ENCODE measurements around the gene TNFSF8. TPM values are rescaled to one million over a fixed set of nuclear protein-coding genes. Genes with fewer than 3 reads are reported as not detected.

The TNFSF8 gene
- total RNA-seq, 1 experiment from 2014 or later = 0.20 TPM

- no peak overlapping the region for H3K4me3 Mint-ChIP-seq (ENCODE audit: unreplicated experiment)
- no TSS peak for BruUV-seq (replicated peaks)
- intact Hi-C loops (cut with micrococcal nuclease; ENCODE audit: unreplicated experiment) = no loop called here
Measured at GRCh38 chr9:114880291-114880745, 50.1 kb downstream of the TNFSF8 start.

GRCh38 chr9:114878879-114879564 is 51.4 kb downstream of the TNFSF8 start:
- H3K4me1 Mint-ChIP-seq (ENCODE audit: low read depth, unreplicated experiment) = no peaks in the 10 kb centered on the region
- BruUV-seq (replicated peaks) = no TSS peak
- ChIA-PET CTCF (no interaction called here), POLR2A (no interaction called here)
- no peak for DNase-seq
- H3K4me1 ChIP-seq = 0 out of 2 replicates have a peak, but pooled peaks cover 1% of the 10 kb centered on the region
- H3K36me3 Mint-ChIP-seq (ENCODE audit: insufficient read depth, unreplicated experiment) = no peaks in the 10 kb centered on the region
- H3K36me3 ChIP-seq (ENCODE audit: control insufficient read depth, insufficient read depth, low read length) = no peaks in the 10 kb centered on the region
- no peaks in the 10 kb centered on the region for H3K27me3 Mint-ChIP-seq (ENCODE audit: insufficient read depth, unreplicated experiment)
- no peak overlapping the region for H3K4me3 ChIP-seq (ENCODE audit: low read depth, low read length)
- H3K27me3 ChIP-seq (replicated peaks; ENCODE audit: control insufficient read depth, insufficient read depth, low read length) = no peaks in the 10 kb centered on the region
- peaks cover 9% of the 10 kb centered on the region for H3K9me3 Mint-ChIP-seq (ENCODE audit: unreplicated experiment)
- intact Hi-C loops (cut with micrococcal nuclease; ENCODE audit: unreplicated experiment) = no loop called here
- H3K4me3 Mint-ChIP-seq (ENCODE audit: unreplicated experiment) = no peak overlapping the region
- no peak overlapping the region for H3K27ac Mint-ChIP-seq (ENCODE audit: unreplicated experiment)
- H3K9me3 ChIP-seq = peaks cover 23% of the 10 kb centered on the region
- TF ChIP-seq, protein P1, sequence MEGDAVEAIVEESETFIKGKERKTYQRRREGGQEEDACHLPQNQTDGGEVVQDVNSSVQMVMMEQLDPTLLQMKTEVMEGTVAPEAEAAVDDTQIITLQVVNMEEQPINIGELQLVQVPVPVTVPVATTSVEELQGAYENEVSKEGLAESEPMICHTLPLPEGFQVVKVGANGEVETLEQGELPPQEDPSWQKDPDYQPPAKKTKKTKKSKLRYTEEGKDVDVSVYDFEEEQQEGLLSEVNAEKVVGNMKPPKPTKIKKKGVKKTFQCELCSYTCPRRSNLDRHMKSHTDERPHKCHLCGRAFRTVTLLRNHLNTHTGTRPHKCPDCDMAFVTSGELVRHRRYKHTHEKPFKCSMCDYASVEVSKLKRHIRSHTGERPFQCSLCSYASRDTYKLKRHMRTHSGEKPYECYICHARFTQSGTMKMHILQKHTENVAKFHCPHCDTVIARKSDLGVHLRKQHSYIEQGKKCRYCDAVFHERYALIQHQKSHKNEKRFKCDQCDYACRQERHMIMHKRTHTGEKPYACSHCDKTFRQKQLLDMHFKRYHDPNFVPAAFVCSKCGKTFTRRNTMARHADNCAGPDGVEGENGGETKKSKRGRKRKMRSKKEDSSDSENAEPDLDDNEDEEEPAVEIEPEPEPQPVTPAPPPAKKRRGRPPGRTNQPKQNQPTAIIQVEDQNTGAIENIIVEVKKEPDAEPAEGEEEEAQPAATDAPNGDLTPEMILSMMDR (IDR thresholded peaks at IDR 0.05; ENCODE audit: insufficient read depth in 1 of 2, low read depth in 1 of 2, low read length in 1 of 2, severe bottlenecking in 1 of 2, unreplicated experiment in 1 of 2) = no peak

More at GRCh38 chr9:114880291-114880745, 50.1 kb downstream of the TNFSF8 start:
- Mint-ChIP-seq H3K36me3 (ENCODE audit: insufficient read depth, unreplicated experiment) (no peaks in the 10 kb centered on the region), H3K9me3 (ENCODE audit: unreplicated experiment) (peaks cover 3% of the 10 kb centered on the region), H3K27me3 (ENCODE audit: insufficient read depth, unreplicated experiment) (no peaks in the 10 kb centered on the region), H3K4me1 (ENCODE audit: low read depth, unreplicated experiment) (peaks cover 6% of the 10 kb centered on the region), H3K27ac (ENCODE audit: unreplicated experiment) (no peak overlapping the region)
- H3K4me1 ChIP-seq = peaks cover 14% of the 10 kb centered on the region; the same call in 1 of the 2 replicates
- H3K9me3 ChIP-seq = peaks cover 12% of the 10 kb centered on the region
- H3K27me3 ChIP-seq (replicated peaks; ENCODE audit: control insufficient read depth, insufficient read depth, low read length) = no peaks in the 10 kb centered on the region
- TF ChIP-seq, protein P1 (IDR thresholded peaks at IDR 0.05; ENCODE audit: insufficient read depth in 1 of 2, low read depth in 1 of 2, low read length in 1 of 2, severe bottlenecking in 1 of 2, unreplicated experiment in 1 of 2) = no peak
- no peaks in the 10 kb centered on the region for H3K36me3 ChIP-seq (ENCODE audit: control insufficient read depth, insufficient read depth, low read length)
- no peak overlapping the region for H3K4me3 ChIP-seq (ENCODE audit: low read depth, low read length)
- no peak for DNase-seq
- POLR2A ChIA-PET = no interaction called here
- CTCF ChIA-PET = interaction anchor here (0.6 kb wide), 1 partner anchor 612 kb away, joined by 3 read pairs; no protein-coding TSS in a partner anchor

- CTCF ChIA-PET = no interaction called here
- H3K27me3 Mint-ChIP-seq (ENCODE audit: insufficient read depth, unreplicated experiment) = no peaks in the 10 kb centered on the region
- H3K9me3 ChIP-seq = peaks cover 10% of the 10 kb centered on the region
- 0 out of 2 replicates have a peak, but pooled peaks cover 8% of the 10 kb centered on the region for H3K4me1 ChIP-seq
- no peaks in the 10 kb centered on the region for H3K27me3 ChIP-seq (replicated peaks; ENCODE audit: control insufficient read depth, insufficient read depth, low read length)
- no TSS peak for BruUV-seq (replicated peaks)
- no peak overlapping the region for H3K4me3 ChIP-seq (ENCODE audit: low read depth, low read length)
- H3K36me3 ChIP-seq (ENCODE audit: control insufficient read depth, insufficient read depth, low read length) = no peaks in the 10 kb centered on the region
- DNase-seq = peak; percentile 38 to 65
- intact Hi-C loops (cut with micrococcal nuclease; ENCODE audit: unreplicated experiment) = no loop called here
- H3K4me1 Mint-ChIP-seq (ENCODE audit: low read depth, unreplicated experiment) = no peaks in the 10 kb centered on the region
- POLR2A ChIA-PET = no interaction called here
- H3K36me3 Mint-ChIP-seq (ENCODE audit: insufficient read depth, unreplicated experiment) = no peaks in the 10 kb centered on the region
- H3K9me3 Mint-ChIP-seq (ENCODE audit: unreplicated experiment) = peaks cover 20% of the 10 kb centered on the region
- no peak overlapping the region for H3K4me3 Mint-ChIP-seq (ENCODE audit: unreplicated experiment)
- no peak overlapping the region for H3K27ac Mint-ChIP-seq (ENCODE audit: unreplicated experiment)
- TF ChIP-seq, protein P1 (IDR thresholded peaks at IDR 0.05; ENCODE audit: insufficient read depth in 1 of 2, low read depth in 1 of 2, low read length in 1 of 2, severe bottlenecking in 1 of 2, unreplicated experiment in 1 of 2) = no peak
Measured at GRCh38 chr9:114869845-114870244, 60.5 kb downstream of the TNFSF8 start.

All from Caco-2 (cell line).